Fibroblast of skin of right quadriceps (primary cell): ENCODE measurements around the gene DGCR8.

Experiments used
- DNase-seq: peaks from one replicate; pipeline ENCODE4 v3.0.0-alpha.2; 2013

Gene DGCR8

GRCh38 chr22:20127318-20127868, 47.4 kb downstream of the DGCR8 start:
- no peak for DNase-seq

- DNase-seq: no peak
Measured at GRCh38 chr22:20127869-20128618, 48.0 kb downstream of the DGCR8 start.

GRCh38 chr22:20128619-20128901, 48.5 kb downstream of the DGCR8 start:
- no peak for DNase-seq

- DNase-seq: peak; percentile 13
Measured at GRCh38 chr22:20128902-20129746, 49.1 kb downstream of the DGCR8 start.

GRCh38 chr22:20129747-20130014, 49.6 kb downstream of the DGCR8 start:
- no peak for DNase-seq

GRCh38 chr22:20130319-20130718, 50.3 kb downstream of the DGCR8 start:
- no peak for DNase-seq

GRCh38 chr22:20130731-20131596, 50.9 kb downstream of the DGCR8 start:
- DNase-seq: peak; percentile 72

- no peak for DNase-seq
Measured at GRCh38 chr22:20131597-20131858, 51.5 kb downstream of the DGCR8 start, which contains the start of gene ZDHHC8. Gene ZDHHC8, plus strand, starts transcription at chr22:20131804. Its CDS starts 144 bp downstream, at chr22:20131948.

- no peak for DNase-seq
Measured at GRCh38 chr22:20131859-20132685, 52.0 kb downstream of the DGCR8 start.

GRCh38 chr22:20132686-20133246, 52.7 kb downstream of the DGCR8 start:
- no peak for DNase-seq

GRCh38 chr22:20133930-20134549, 54.0 kb downstream of the DGCR8 start:
- DNase-seq: no peak

GRCh38 chr22:20135265-20135664, 55.2 kb downstream of the DGCR8 start:
- no peak for DNase-seq

GRCh38 chr22:20135806-20136602, 56.0 kb downstream of the DGCR8 start:
- no peak for DNase-seq

- no peak for DNase-seq
Measured at GRCh38 chr22:20136603-20136873, 56.5 kb downstream of the DGCR8 start.

- no peak for DNase-seq
Measured at GRCh38 chr22:20137113-20137512, 57.1 kb downstream of the DGCR8 start.

- no peak for DNase-seq
Measured at GRCh38 chr22:20137671-20138416, 57.8 kb downstream of the DGCR8 start.

GRCh38 chr22:20138417-20138738, 58.3 kb downstream of the DGCR8 start:
- no peak for DNase-seq

- DNase-seq: no peak
Measured at GRCh38 chr22:20138868-20139267, 58.8 kb downstream of the DGCR8 start.

- no peak for DNase-seq
Measured at GRCh38 chr22:20139391-20140106, 59.5 kb downstream of the DGCR8 start.

GRCh38 chr22:20140107-20140445, 60.0 kb downstream of the DGCR8 start:
- DNase-seq: no peak
